HG03432 (cell line): ENCODE data around the gene MACROD2.
"Not testable (repeated sequence)": the region's sequence is repeated elsewhere in the genome, so short reads cannot be mapped to it uniquely, and the experiment has no call there.

Experiments
- ATAC-seq: cut with Tn5 transposase; IDR thresholded peaks from one replicate; pipeline ENCODE4 v1.9.1; 2021; ENCODE audit warnings: mild to moderate bottlenecking, moderate library complexity; ENCODE audit not compliant: unreplicated experiment

The MACROD2 gene

DNA sequence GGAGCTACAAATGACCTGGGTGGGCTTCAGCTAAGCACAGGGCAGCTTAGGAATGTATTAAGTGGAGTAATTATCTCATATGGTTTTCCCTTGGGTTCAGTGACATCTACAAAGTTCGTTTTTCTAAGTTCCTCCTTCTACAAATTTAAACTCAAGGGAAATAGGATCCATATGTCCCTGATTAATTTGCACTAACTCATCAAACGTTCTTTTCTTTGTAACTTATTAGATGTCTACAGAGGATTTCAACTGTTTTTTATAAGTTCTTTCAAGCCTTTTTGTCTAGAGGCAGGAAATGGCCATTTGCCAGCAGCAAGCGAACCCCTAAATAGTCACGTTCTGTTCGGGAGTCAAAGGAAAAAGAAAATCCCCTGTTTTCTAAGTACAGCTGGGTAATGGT lies 1517.6 kb downstream of the MACROD2 start:
- no peak for ATAC-seq

DNA sequence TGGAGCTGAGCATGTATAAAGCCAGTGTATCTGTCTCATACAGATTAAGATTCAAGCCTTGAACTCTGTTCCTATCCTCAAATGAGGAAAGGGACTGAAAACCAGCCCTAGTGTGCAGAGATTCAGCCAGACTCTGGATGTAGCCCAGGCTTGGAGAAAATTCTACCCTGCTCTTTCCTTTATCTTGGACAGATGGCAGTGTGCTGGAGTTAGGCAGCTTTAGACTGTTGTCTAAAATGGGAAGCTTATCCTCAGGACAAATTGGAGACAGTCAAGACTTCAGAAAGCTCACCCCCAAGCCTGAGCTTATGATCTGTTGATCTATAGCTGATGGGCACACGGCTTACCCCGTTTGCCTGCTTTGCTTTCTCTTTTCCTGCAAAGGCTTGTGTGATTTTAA lies 1520.4 kb downstream of the MACROD2 start:
- no peak for ATAC-seq

DNA sequence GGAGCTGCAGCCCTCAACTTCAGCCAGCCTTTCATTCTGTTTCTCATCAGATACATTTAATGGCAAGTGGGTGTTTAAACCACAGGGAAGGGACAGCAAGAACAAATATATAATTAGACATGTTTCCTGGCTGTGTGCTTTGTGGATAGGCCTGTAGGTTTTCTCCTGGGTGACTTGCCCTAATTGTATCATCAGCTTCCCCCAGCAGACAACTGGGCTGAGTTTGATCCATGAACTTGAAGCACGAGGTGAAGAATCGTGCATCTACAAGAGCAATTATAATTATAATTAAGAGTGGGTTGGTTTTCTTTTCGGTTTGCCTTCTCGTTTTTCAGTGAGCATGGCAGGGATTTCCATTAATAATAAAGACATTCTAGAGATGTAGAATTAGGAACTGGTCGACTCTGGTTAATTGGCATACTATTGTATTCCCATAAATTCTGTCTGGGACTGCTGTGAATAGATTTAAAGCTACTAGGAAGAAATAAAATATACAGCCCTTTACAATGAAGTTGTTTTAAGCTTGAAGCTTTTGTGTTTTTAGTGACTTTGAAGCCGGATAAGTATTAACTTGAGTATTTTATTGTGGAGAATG lies 1525.7 kb downstream of the MACROD2 start:
- no peak for ATAC-seq

- ATAC-seq, result no peak
Measured at GRCh38 chr20:15523400-15523799, 1528.1 kb downstream of the MACROD2 start.

GRCh38 chr20:15528391-15529111 lies 1533.2 kb downstream of the MACROD2 start:
- ATAC-seq, result no peak

GRCh38 chr20:15535863-15536262 lies 1540.5 kb downstream of the MACROD2 start:
- no peak for ATAC-seq

DNA sequence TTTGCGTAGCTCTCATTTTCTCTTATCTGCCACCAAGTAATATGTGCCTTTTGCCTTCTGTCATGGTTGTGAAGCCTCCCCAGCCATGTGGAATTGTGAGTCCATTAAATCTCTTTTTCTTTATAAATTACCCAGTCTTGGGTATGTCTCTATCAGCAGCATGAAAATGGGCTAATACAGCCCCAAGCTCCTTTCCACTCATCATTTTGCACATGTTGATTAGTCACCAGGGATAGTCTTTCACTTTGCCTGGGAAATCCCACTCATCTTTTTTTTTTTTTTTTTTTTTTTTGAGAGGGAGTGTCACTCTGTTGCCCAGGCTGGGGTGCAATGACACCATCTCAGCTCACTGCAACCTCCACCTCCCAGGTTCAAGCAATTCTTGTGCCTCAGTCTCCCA lies 1541.9 kb downstream of the MACROD2 start:
- not testable (repeated sequence) for ATAC-seq

DNA sequence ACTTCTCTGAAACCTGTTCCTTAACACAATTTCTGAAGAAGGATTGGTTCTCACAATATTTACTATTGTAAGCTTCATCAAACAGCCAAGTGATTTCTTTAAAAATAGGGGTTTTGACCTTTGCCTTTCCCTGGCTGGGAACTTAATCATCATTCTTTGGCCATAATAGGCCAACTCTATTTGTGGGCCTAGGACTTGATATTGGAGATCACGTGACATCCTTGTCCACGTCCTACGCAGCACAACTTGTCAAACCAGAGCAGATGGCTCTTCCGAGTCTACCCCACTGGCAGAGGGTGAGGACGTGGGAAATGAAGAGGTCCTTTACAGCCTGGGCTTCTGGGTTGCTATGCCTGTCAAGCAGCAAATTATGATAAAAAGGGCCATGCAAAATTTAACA lies 1547.3 kb downstream of the MACROD2 start:
- ATAC-seq, result no peak

- no peak for ATAC-seq
Measured at GRCh38 chr20:15544742-15545141, 1549.4 kb downstream of the MACROD2 start.

- no peak for ATAC-seq
Measured at GRCh38 chr20:15546525-15547023, 1551.3 kb downstream of the MACROD2 start.

DNA sequence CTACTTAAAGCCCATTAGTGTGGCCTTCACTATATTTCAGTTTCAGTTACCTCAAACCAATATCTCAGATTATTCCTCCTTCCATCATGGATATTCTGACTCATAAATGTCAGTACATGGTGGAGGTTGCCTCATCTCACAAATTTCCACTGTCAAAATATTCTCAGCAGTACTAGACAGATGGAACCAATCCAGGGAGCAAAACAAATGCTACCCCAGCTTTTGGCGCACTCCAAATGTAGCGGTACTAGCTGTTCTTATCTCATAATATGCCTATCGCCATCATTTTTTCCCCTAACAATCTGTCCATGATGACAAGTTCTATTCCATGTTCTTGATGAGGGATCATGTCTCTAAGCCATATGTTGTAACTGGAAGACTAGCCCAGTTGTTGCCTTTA lies 1551.8 kb downstream of the MACROD2 start:
- no peak for ATAC-seq

- no peak for ATAC-seq
Measured at GRCh38 chr20:15550116-15550870, 1555.0 kb downstream of the MACROD2 start.

GRCh38 chr20:15555913-15556312 lies 1560.6 kb downstream of the MACROD2 start:
- ATAC-seq, result no peak

DNA sequence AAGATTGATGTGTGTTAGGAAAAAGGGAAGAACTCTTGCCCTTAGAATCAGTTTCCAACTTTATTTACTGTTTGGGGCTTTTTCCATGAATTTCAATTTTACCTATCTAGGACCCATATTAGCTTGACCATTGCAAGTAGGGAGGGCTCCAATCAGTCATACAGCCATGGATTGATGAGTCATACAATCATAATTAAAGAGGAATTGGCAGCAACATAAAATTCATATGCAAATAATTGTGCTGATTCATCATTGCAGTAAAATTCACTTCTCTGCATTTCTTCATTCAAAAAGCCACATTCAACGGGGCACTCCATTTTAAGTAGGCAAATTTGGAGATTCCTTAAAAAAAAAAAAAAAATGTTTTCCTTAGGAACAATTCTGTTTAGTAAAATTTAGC lies 1561.6 kb downstream of the MACROD2 start:
- no peak for ATAC-seq

DNA sequence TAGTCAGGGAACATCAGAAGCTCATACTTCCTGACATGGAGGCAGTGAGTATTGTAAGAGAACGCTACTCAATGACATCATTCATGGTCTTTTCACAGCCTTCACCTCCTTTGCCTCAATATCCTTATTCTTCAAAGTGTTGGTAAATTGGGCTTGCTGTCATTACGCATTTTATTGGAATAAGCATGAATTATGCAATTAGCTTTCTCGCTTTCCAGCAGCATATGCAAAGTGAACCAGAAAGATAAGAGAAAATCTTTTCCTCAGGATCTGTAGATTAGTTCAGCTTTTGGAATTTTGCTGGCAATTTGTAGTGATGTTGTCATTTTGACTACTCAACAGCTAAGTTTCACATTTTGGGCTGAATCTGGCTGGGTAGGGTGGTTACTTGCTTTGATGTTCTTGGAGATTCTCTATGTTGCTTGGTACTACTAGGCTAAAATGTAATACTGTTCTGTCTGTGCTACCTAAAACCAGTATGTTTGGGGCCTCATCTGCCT lies 1565.8 kb downstream of the MACROD2 start:
- ATAC-seq, result no peak

GRCh38 chr20:15561707-15562404 lies 1566.5 kb downstream of the MACROD2 start:
- no peak for ATAC-seq

DNA sequence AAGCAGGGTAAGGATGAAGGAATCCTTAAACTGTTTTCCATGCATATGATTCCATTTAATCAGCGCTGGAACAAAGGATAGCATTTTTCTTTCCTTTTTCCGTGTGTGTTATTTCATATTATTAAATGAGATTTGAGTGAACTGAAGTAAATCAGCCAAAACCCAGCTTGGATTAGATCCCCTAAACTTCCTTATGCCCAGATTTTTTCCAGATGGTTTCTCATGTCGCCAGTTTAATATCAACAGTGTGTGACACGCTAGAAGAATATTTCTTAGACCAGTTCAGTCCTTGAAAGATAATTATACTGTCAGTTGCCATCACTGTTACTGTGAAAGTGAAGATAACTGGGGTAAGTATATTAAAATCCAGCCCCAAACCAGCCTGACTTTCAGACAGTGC lies 1568.5 kb downstream of the MACROD2 start:
- no peak for ATAC-seq

DNA sequence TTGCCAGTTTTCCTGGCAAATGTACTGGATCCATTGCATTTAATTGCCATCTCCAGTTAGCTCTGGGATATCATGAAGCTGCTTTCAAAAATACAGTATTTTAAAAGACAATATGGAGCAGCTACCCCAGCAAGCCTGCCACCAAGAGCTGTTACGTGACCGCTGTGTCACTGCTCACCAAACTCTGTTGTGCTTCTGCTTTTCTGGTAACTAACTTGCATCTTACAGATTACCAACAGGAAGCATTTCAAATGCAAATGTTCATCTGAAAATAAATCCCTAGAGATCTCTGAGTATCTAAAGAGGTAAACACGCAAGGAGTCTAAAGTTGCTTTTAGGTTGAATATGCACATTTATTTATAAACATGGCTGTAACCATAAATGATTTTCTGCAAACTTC lies 1569.7 kb downstream of the MACROD2 start:
- peak; percentile 90 for ATAC-seq

DNA sequence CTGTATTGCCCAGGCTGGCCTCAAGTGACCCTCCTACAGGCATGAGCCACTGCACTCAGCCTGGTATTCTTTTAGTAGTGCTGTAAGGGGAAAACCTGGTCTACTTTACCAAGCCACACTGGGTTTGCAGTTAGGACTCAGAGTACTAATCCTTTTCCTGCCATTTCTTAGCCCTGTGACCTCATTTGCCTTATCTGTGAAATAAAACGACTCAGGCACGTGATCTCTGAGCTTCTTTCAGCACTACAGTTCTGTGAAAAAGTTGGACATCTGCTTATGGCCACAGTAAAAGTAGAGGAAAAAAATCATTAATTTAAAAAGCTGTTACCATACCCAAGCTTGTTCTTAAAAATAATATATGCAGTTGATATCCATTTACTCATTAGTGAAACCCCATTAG lies 1570.5 kb downstream of the MACROD2 start:
- ATAC-seq, result no peak

DNA sequence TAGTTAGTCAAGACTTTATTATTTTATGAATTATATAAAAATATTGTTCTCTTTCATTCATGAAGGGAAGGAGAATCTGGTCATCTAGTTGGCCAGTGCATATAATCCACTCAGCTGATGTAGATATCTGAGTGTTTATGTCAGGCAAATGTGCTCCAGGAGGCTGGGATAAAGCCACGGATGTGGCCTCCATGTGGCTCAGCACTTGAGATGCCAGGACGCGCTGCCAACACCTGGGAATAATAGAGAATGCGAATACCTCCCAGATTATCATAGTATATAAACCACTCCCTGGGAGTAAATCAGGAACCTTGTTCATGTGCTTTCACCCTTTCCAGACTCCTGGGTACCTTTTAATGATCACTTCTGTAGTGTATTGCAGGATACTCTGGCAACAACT lies 1571.9 kb downstream of the MACROD2 start:
- ATAC-seq, result no peak

DNA sequence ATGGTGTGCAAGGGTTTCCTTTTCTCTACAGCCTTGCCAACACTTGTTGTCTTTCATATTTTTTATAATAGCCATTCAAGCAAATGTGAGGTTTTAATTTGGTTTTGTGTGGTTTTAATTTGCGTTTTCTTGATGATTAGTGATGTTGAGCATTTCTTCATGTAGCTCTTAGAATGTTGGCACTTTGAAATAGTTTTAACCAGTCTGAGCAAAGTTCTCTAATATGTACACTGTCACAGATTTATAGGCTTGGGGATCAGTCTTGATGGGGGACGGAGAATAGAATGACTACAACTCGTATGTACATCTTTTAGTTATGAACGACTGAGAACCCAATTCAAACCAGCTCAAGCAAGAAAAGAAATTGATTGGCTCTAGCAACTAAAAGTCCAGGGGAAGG lies 1574.8 kb downstream of the MACROD2 start:
- no peak for ATAC-seq
